PFSK-1 (cell line): ENCODE results near the gene RIPK1.

Source experiments
- REST ChIP-seq, 2 experiments: IDR thresholded peaks; 2 replicates each; pipeline versions ENCODE4 v1.6.1 to v1.8.0; 2011 to 2012; ENCODE audit warnings: low read depth in 2 of 2, low read length in 2 of 2, control low read depth in 1 of 2, inconsistent platforms in 1 of 2, mild to moderate bottlenecking in 1 of 2, moderate library complexity in 1 of 2; ENCODE audit not compliant: insufficient read depth in 1 of 2
- TAF1 ChIP-seq: IDR thresholded peaks from 2 replicates; pipeline ENCODE4 v1.6.1; 2012; ENCODE audit warnings: low read length, control low read depth, borderline replicate concordance; ENCODE audit not compliant: insufficient read depth

DNA sequence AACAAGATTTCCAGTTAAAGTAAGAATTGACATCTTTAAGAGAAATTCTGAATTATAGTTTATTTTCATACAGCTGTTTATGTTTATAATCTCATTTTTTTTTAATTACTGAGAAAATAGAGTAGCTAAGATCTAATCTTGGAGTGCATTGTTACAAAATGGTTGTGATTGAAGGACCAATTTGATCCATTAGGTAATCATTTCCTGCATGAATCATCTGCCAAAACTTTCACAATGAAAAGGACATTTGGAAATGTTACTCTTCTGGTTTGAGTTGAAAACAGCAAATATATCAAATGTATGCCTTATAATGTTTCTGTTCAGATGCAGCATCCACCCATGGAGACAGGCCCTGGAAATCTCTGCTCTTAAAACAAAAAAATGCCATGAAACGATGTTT, 70.0 kb downstream of the RIPK1 start:
- TF ChIP-seq TAF1 (no peak), REST (IDR thresholded peaks at IDR 0.05; ENCODE audit: insufficient read depth in 1 of 2, low read depth in 2 of 2, low read length in 2 of 2) (no peak)
